K562 (cell line): Measurements from ENCODE around the gene LHPP. TPM values are rescaled to one million over a fixed set of nuclear protein-coding genes. Genes with fewer than 3 reads are reported as not detected.
A peak's percentile ranks its signal among the peaks of the same experiment; 100 is the strongest.

Source experiments
- ATAC-seq: fragments of 200-7000 bp; cut with Tn5 transposase; 3 replicates; pipeline ENCODE4 v1.9.1; 2020; ENCODE audit warnings: moderate library complexity
- BruUV-seq: library from RNA; stranded (reverse); fragments of 400-500 nt; replicated peaks from 2 replicates; lab custom pipeline; 2021; lab: Mats Ljungman, UMichigan
- CTCF ChIA-PET: fragments of 300-600 bp; formaldehyde crosslinking; extraction: SDS; loops from one replicate; lab custom pipeline; 2021; ENCODE audit warnings: low intra/inter-chr PET ratio; lab: Yijun Ruan, JAX
- POLR2A ChIA-PET: fragments of 300-600, 350-650 bp; sonication (Branson Sonifier 250); formaldehyde crosslinking; extraction: SDS; loops from one replicate; lab custom pipeline; 2021; ENCODE audit warnings: antibody characterized with exemption, inconsistent platforms; lab: Yijun Ruan, JAX
- DNase-seq, 4 experiments: peaks; one replicate each; pipeline versions ENCODE4 v3.0.0 to v3.0.0-alpha.2; 2011 to 2018; ENCODE audit warnings: low spot score in 3 of 4, mixed read lengths in 3 of 4; ENCODE audit errors: extremely low read depth in 1 of 4
- FAIRE-seq: peaks from 2 replicates; lab custom pipeline; 2011; peaks lifted over from hg19 to GRCh38; lab: Jason Lieb, UNC
- H2AFZ ChIP-seq: 2 replicates; pipeline ENCODE4 v1.6.0; 2011; ENCODE audit warnings: low read depth, low read length, control low read depth, inconsistent platforms
- H3K27ac ChIP-seq: fragments of 200-600 bp; 3 replicates; pipeline ENCODE4 v1.8.0; 2011; ENCODE audit warnings: low read depth, mild to moderate bottlenecking, control low read depth, inconsistent platforms, low read length, moderate library complexity, mixed read lengths; ENCODE audit errors: extremely low read depth
- H3K27me3 ChIP-seq, 2 experiments: fragments of 300-600 bp in 1 of 2; 2 replicates in 1 of 2; 3 replicates in 1 of 2; pipeline versions ENCODE4 v1.6.0 to v1.8.0; 2011; ENCODE audit warnings: inconsistent platforms in 2 of 2, low read length in 2 of 2, mild to moderate bottlenecking in 1 of 2, mixed read lengths in 1 of 2, moderate library complexity in 1 of 2; ENCODE audit not compliant: control insufficient read depth in 2 of 2, insufficient read depth in 2 of 2
- H3K36me3 ChIP-seq: fragments of 300-600 bp; 3 replicates; pipeline ENCODE4 v1.8.0; 2011; ENCODE audit warnings: mild to moderate bottlenecking, low read length, inconsistent platforms; ENCODE audit not compliant: control insufficient read depth, insufficient read depth
- H3K4me1 ChIP-seq, 2 experiments: fragments of 200-600 bp in 1 of 2; replicated peaks in 1 of 2; 2 replicates in 1 of 2; 3 replicates in 1 of 2; pipeline versions ENCODE4 v1.5.1 to v1.8.0; 2011; ENCODE audit warnings: inconsistent platforms in 2 of 2, low read length in 2 of 2, mild to moderate bottlenecking in 1 of 2, mixed read lengths in 1 of 2, moderate library complexity in 1 of 2; ENCODE audit not compliant: control insufficient read depth in 2 of 2, insufficient read depth in 2 of 2
- H3K4me2 ChIP-seq: 2 replicates; pipeline ENCODE4 v1.6.1; 2011; ENCODE audit warnings: low read length, control low read depth, inconsistent platforms, mixed read lengths; ENCODE audit not compliant: insufficient read depth
- H3K4me3 ChIP-seq: fragments of 200-600 bp; sonication (generic), shearing (Covaris generic); 2 replicates; pipeline ENCODE4 v1.5.1; 2016; ENCODE audit warnings: control low read depth, inconsistent platforms
- H3K79me2 ChIP-seq: fragments of 200-600 bp; 3 replicates; pipeline ENCODE4 v1.8.0; 2011; ENCODE audit warnings: low read length, inconsistent platforms; ENCODE audit not compliant: control insufficient read depth, insufficient read depth
- H3K9ac ChIP-seq, 2 experiments: 2 replicates each; pipeline versions ENCODE4 v1.6.0 to v1.6.1; 2011; ENCODE audit warnings: low read depth in 2 of 2, low read length in 2 of 2, control low read depth in 1 of 2, inconsistent platforms in 1 of 2, mild to moderate bottlenecking in 1 of 2, mixed read lengths in 1 of 2; ENCODE audit not compliant: insufficient read depth in 1 of 2
- H3K9me1 ChIP-seq: one replicate; pipeline ENCODE4 v1.6.0; 2011; ENCODE audit warnings: inconsistent platforms, mild to moderate bottlenecking, low read length, moderate library complexity; ENCODE audit not compliant: control insufficient read depth, insufficient read depth
- H3K9me3 ChIP-seq: replicated peaks from 2 replicates; pipeline ENCODE4 v1.5.1; 2011; ENCODE audit warnings: low read depth, low read length, inconsistent platforms; ENCODE audit not compliant: control insufficient read depth, insufficient read depth
- H4K20me1 ChIP-seq: replicated peaks from 2 replicates; pipeline ENCODE4 v1.6.1; 2011; ENCODE audit warnings: low read length, inconsistent platforms, mixed read lengths; ENCODE audit not compliant: control insufficient read depth, insufficient read depth
- KLF6 ChIP-seq: fragments of 250-450 bp; sonication (Bioruptor Pico); IDR thresholded peaks from 2 replicates; pipeline ENCODE4 v1.4.0; 2020; ENCODE audit warnings: mild to moderate bottlenecking, moderate library complexity, borderline replicate concordance
- RBBP5 ChIP-seq: fragments of 200-600 bp; sonication (generic); IDR thresholded peaks from 2 replicates; pipeline ENCODE4 v1.6.1; 2012; ENCODE audit warnings: borderline replicate concordance, mild to moderate bottlenecking, low read length, control low read depth, inconsistent platforms; ENCODE audit not compliant: insufficient read depth, poor library complexity, severe bottlenecking
- RCOR1 ChIP-seq, 2 experiments: IDR thresholded peaks; 2 replicates each; pipeline ENCODE4 v1.6.1; 2012; ENCODE audit warnings: low read depth in 2 of 2, low read length in 2 of 2, borderline replicate concordance in 1 of 2, improper control_type of control experiment in 1 of 2
- SMAD4 ChIP-seq: fragments of 250-450 bp; sonication (Bioruptor Pico); conservative IDR thresholded peaks from 2 replicates; pipeline ENCODE4 v1.8.0; 2021; ENCODE audit warnings: inconsistent platforms, mild to moderate bottlenecking, moderate library complexity
- WGBS: fragments of 100-300 bp; shearing (Covaris generic); methylation state at CpG from one replicate; pipeline ENCODE4 v1.1.6; 2016; ENCODE audit warnings: low coverage, mixed read lengths; ENCODE audit not compliant: insufficient coverage; ENCODE audit errors: missing lambda C conversion rate; 5-methylcytosine and 5-hydroxymethylcytosine counted together
- in situ Hi-C: fragments of 300-500 bp; cut with MboI; formaldehyde crosslinking; loops from 4 replicates; pipeline ENCODE4 v1.15.0; 2018; ENCODE audit warnings: inconsistent platforms, mixed read lengths
- intact Hi-C: fragments of 100-400 bp; cut with micrococcal nuclease; formaldehyde crosslinking; loops from 2 replicates; pipeline ENCODE4 v1.14.2; 2022
- polyA plus RNA-seq, 8 experiments: library from polyadenylated mRNA; depleted of rRNA in 4 of 8; stranded (reverse) in 5 of 8; unstranded in 3 of 8; fragments of >200 nt; fragmentation: Nextera tagmentation in 2 of 8; fragmentation: Illumina TruSeq in 1 of 8; extraction: Ambion mirVana in 2 of 8; extraction: Trizol in 1 of 8; gene quantifications; 2 replicates each; pipeline versions ENCODE4 v1.2.1 to v1.2.3, GENCODE V29; 2011 to 2014; ENCODE audit warnings: inconsistent platforms in 1 of 8, missing spikeins in 1 of 8
- total RNA-seq, 7 experiments: library from RNA; depleted of rRNA in 6 of 7; stranded (reverse); fragments of >200 nt in 6 of 7; fragmentation: Illumina TruSeq in 2 of 7; extraction: Trizol in 2 of 7; gene quantifications; 2 replicates each; pipeline versions ENCODE4 v1.2.1 to v1.2.3, GENCODE V29; 2011 to 2021; ENCODE audit warnings: low replicate concordance in 1 of 7
- TF ChIP-seq, protein P1 (sequence below): fragments of 450-650 bp; IDR thresholded peaks from 2 replicates; pipeline ENCODE4 v1.6.1; 2016; ENCODE audit warnings: mild to moderate bottlenecking, moderate library complexity
- TF ChIP-seq, protein P2 (sequence below), 3 experiments: IDR thresholded peaks in 2 of 3; conservative IDR thresholded peaks in 1 of 3; 2 replicates each; pipeline ENCODE4 v1.5.1; 2011 to 2012; ENCODE audit warnings: low read length in 3 of 3, mild to moderate bottlenecking in 3 of 3, control low read depth in 2 of 3, improper control_type of control experiment in 1 of 3, inconsistent platforms in 1 of 3, low read depth in 1 of 3, mixed read lengths in 1 of 3, moderate library complexity in 1 of 3; ENCODE audit not compliant: insufficient read depth in 2 of 3

Gene LHPP
- total and polyA plus RNA-seq, 9 of the 15 experiments (the other 6 are each of a cell fraction or from before 2014, with no cell fraction given), result 0.34 to 7.4 (median 3.0) TPM

DNA sequence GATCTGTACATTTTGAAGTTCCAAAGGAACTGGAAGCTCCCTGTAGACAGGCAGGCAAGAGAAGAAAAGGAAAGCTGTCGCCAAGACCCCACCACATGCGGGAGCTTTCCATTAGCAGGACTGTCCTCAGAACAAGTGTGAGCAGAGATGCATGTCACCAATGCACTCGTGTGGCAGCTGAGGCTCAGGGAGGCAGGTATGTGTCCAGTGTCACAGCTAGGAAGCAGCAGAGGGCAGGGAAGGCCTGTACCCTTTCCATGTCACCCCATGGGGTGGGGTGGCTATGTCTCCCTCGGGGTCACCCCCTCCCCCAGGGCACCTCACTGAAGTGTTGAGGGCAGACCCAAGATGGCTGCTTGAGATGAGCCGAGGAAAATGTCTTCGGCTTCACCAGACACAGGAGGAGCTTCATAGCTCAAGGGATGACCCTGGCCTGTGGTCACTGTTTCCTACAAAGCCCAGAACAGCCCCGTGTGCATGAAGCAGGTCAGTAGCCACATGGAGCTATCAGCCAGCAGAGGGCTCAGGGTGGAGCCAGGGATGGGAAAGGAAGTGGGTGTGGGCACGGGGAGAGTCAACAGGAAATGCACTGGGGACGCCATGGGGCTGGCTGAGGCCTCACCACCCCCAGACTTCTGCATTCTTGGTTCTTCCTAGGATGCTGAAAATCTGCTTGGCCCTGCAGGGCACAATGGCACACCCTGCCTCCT is 186.0 kb downstream of the LHPP start:
- Histone ChIP-seq H2AFZ (peak overlapping the region; percentile 42; the same call in 1 of the 2 replicates), H4K20me1 (no peaks in the 10 kb centered on the region), H3K9ac (peak overlapping the region in 1 of 2 experiments; percentile 37; a peak in 2 of 4 replicates), H3K4me1 (peaks cover 35 to 60% of the 10 kb centered on the region in 2 experiments), H3K79me2 (peaks cover 18% of the 10 kb centered on the region), H3K4me3 (no peak overlapping the region), H3K36me3 (peaks cover 9% of the 10 kb centered on the region; the same call in 1 of the 3 replicates), H3K4me2 (peak overlapping the region; percentile 59), H3K9me1 (no peaks in the 10 kb centered on the region), H3K27me3 (no peaks in the 10 kb centered on the region), H3K27ac (peak overlapping the region; percentile 82), H3K9me3 (no peaks in the 10 kb centered on the region; the same call in 1 of the 2 replicates)
- BruUV-seq, result no TSS peak
- ATAC-seq (peak; percentile 88), DNase-seq (peak; percentile 60 to 76 (median 66)), FAIRE-seq (peak; percentile 86)
- in situ Hi-C loops (no loop called here), intact Hi-C loops (loop anchor here (1.0 to 5.0 kb wide), 3 partner anchors 23 to 95 kb away; partner anchors contain the start of gene FAM53B)
- ChIA-PET POLR2A (no interaction called here), CTCF (no interaction called here)
- 60% methylated on average over 3 of the region's 9 CpGs for WGBS
- TF ChIP-seq, protein P1, sequence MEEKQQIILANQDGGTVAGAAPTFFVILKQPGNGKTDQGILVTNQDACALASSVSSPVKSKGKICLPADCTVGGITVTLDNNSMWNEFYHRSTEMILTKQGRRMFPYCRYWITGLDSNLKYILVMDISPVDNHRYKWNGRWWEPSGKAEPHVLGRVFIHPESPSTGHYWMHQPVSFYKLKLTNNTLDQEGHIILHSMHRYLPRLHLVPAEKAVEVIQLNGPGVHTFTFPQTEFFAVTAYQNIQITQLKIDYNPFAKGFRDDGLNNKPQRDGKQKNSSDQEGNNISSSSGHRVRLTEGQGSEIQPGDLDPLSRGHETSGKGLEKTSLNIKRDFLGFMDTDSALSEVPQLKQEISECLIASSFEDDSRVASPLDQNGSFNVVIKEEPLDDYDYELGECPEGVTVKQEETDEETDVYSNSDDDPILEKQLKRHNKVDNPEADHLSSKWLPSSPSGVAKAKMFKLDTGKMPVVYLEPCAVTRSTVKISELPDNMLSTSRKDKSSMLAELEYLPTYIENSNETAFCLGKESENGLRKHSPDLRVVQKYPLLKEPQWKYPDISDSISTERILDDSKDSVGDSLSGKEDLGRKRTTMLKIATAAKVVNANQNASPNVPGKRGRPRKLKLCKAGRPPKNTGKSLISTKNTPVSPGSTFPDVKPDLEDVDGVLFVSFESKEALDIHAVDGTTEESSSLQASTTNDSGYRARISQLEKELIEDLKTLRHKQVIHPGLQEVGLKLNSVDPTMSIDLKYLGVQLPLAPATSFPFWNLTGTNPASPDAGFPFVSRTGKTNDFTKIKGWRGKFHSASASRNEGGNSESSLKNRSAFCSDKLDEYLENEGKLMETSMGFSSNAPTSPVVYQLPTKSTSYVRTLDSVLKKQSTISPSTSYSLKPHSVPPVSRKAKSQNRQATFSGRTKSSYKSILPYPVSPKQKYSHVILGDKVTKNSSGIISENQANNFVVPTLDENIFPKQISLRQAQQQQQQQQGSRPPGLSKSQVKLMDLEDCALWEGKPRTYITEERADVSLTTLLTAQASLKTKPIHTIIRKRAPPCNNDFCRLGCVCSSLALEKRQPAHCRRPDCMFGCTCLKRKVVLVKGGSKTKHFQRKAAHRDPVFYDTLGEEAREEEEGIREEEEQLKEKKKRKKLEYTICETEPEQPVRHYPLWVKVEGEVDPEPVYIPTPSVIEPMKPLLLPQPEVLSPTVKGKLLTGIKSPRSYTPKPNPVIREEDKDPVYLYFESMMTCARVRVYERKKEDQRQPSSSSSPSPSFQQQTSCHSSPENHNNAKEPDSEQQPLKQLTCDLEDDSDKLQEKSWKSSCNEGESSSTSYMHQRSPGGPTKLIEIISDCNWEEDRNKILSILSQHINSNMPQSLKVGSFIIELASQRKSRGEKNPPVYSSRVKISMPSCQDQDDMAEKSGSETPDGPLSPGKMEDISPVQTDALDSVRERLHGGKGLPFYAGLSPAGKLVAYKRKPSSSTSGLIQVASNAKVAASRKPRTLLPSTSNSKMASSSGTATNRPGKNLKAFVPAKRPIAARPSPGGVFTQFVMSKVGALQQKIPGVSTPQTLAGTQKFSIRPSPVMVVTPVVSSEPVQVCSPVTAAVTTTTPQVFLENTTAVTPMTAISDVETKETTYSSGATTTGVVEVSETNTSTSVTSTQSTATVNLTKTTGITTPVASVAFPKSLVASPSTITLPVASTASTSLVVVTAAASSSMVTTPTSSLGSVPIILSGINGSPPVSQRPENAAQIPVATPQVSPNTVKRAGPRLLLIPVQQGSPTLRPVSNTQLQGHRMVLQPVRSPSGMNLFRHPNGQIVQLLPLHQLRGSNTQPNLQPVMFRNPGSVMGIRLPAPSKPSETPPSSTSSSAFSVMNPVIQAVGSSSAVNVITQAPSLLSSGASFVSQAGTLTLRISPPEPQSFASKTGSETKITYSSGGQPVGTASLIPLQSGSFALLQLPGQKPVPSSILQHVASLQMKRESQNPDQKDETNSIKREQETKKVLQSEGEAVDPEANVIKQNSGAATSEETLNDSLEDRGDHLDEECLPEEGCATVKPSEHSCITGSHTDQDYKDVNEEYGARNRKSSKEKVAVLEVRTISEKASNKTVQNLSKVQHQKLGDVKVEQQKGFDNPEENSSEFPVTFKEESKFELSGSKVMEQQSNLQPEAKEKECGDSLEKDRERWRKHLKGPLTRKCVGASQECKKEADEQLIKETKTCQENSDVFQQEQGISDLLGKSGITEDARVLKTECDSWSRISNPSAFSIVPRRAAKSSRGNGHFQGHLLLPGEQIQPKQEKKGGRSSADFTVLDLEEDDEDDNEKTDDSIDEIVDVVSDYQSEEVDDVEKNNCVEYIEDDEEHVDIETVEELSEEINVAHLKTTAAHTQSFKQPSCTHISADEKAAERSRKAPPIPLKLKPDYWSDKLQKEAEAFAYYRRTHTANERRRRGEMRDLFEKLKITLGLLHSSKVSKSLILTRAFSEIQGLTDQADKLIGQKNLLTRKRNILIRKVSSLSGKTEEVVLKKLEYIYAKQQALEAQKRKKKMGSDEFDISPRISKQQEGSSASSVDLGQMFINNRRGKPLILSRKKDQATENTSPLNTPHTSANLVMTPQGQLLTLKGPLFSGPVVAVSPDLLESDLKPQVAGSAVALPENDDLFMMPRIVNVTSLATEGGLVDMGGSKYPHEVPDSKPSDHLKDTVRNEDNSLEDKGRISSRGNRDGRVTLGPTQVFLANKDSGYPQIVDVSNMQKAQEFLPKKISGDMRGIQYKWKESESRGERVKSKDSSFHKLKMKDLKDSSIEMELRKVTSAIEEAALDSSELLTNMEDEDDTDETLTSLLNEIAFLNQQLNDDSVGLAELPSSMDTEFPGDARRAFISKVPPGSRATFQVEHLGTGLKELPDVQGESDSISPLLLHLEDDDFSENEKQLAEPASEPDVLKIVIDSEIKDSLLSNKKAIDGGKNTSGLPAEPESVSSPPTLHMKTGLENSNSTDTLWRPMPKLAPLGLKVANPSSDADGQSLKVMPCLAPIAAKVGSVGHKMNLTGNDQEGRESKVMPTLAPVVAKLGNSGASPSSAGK, result peak; percentile 61
- TF ChIP-seq RCOR1 (IDR thresholded peaks at IDR 0.05; ENCODE audit: borderline replicate concordance in 1 of 2, low read depth in 2 of 2, low read length in 2 of 2) (peak in 1 of 2 experiments; percentile 36; a peak in 1 of 4 replicates), SMAD4 (CRISPR knock-in tag) (no peak; the same call in 1 of the 2 replicates), RBBP5 (no peak), KLF6 (CRISPR knock-in tag) (no peak)
- TF ChIP-seq, protein P2, sequence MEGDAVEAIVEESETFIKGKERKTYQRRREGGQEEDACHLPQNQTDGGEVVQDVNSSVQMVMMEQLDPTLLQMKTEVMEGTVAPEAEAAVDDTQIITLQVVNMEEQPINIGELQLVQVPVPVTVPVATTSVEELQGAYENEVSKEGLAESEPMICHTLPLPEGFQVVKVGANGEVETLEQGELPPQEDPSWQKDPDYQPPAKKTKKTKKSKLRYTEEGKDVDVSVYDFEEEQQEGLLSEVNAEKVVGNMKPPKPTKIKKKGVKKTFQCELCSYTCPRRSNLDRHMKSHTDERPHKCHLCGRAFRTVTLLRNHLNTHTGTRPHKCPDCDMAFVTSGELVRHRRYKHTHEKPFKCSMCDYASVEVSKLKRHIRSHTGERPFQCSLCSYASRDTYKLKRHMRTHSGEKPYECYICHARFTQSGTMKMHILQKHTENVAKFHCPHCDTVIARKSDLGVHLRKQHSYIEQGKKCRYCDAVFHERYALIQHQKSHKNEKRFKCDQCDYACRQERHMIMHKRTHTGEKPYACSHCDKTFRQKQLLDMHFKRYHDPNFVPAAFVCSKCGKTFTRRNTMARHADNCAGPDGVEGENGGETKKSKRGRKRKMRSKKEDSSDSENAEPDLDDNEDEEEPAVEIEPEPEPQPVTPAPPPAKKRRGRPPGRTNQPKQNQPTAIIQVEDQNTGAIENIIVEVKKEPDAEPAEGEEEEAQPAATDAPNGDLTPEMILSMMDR (IDR thresholded peaks at IDR 0.05 in 2 of 3, conservative IDR thresholded peaks at IDR 0.05 in 1 of 3; ENCODE audit: insufficient read depth in 2 of 3, low read depth in 1 of 3, low read length in 3 of 3), result peak; percentile 40 to 45 (median 41); a peak in 4 of 6 replicates
